Retinal pigment epithelial cell (primary cell): Measurements from ENCODE around the gene SEMA4G.
A peak's percentile ranks its signal among the peaks of the same experiment; 100 is the strongest.

Source experiments
- DNase-seq: peaks from one replicate; pipeline ENCODE4 v3.0.0-alpha.2; 2010; ENCODE audit warnings: low read depth
- H3K4me3 ChIP-seq: 2 replicates; pipeline ENCODE4 v1.5.1; 2011; ENCODE audit warnings: mild to moderate bottlenecking, low read length, control low read depth, moderate library complexity
- CTCF ChIP-seq: conservative IDR thresholded peaks from 2 replicates; pipeline ENCODE4 v1.5.1; 2011; ENCODE audit warnings: low read depth, low read length, control low read depth, inconsistent platforms

SEMA4G gene

GRCh38 chr10:100987685-100988049 lies 18.4 kb downstream of the SEMA4G start:
- peak overlapping the region; percentile 93 for H3K4me3 ChIP-seq
- TF ChIP-seq CTCF, result no peak
- no peak for DNase-seq

DNA sequence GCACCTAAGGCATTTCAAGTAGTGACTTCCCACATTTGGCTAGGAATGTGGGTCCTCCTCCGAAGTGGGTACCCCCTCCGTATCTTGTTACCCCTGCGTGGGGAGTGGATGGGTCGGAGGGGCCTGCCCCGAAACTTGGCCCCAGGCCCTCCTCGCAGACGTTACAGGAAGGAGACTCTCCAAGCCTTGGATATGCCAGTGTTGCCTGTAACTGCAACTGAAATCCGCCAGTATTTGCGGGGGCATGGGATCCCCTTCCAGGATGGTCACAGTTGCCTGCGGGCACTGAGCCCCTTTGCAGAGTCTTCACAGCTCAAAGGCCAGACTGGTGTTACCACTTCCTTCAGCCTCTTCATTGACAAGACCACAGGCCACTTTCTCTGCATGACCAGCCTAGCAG lies 18.9 kb downstream of the SEMA4G start:
- peak overlapping the region; percentile 93 for H3K4me3 ChIP-seq
- DNase-seq, result no peak
- TF ChIP-seq CTCF, result no peak

DNA sequence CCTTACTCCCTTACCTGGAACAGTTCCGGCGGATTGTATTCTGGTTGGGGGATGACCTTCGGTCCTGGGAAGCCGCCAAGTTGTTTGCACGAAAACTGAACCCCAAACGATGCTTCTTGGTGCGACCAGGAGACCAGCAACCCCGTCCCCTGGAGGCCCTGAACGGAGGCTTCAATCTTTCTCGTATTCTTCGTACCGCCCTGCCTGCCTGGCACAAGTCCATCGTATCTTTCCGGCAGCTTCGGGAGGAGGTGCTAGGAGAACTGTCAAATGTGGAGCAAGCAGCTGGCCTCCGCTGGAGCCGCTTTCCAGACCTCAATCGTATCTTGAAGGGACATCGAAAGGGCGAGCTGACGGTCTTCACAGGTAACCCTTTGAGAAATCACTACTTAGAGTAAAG lies 19.8 kb downstream of the SEMA4G start:
- no peak for TF ChIP-seq CTCF
- no peak overlapping the region for H3K4me3 ChIP-seq
- no peak for DNase-seq

DNA sequence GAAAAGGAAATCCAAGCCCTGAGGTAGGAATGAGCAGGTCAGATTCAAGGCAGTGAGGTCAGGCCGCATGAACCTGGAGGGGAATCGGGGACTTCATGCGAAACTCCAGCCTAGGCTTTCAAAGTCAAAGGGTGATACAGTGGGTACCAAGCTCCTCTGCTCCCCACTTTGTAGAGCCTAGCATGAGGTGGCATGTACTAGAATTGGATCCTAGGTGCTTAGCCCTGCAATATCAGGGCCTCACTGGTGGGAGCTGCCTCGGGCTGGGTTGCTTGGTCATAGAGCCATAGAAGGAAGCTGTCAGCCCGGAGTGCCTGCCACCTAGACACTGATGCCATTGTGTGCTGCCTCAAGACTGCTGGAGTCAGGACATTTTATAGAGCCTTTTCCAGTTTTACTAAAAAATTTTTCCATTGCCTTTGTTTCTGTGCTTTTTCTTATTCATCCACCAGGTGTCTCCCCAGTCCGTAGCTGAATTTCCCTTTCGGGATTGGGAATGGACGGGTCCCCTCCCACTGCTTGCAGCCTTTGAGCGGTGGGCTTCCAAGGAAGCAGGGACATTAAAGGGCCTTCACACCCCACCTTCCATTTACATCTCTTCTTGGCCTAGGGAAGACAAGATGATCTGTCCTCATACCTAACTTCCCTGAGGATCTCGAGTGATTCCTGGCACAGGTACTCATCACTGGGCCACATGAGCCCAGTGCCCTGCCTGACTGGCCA lies 24.8 kb downstream of the SEMA4G start:
- peak; percentile 76 for TF ChIP-seq CTCF
- DNase-seq, result no peak

DNA sequence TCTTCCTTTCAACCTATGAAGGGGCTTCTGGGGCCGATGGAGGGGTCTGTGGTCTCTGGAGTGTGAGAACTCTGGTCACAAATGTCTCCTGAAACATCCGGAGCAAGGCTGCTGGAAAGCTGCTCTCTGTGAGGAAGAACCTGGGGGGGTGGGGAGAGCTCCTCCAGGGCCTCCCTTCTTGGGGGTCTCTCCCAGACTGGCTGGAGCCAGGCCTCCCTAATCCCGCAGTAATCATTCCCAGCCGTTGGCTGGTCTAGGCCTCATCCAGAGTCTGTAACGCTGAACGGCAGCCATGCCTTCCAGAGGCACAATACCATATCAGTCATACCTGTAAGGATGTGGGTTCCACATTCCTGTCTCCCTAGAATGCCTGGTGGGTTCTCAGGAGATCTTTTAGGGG lies 25.9 kb downstream of the SEMA4G start:
- DNase-seq, result no peak
- TF ChIP-seq CTCF, result no peak
- H3K4me3 ChIP-seq, result no peak overlapping the region

More for the DNA sequence above, 24.8 kb downstream of the SEMA4G start:
- no peak overlapping the region for H3K4me3 ChIP-seq

GRCh38 chr10:100996678-100997359 lies 27.5 kb downstream of the SEMA4G start:
- DNase-seq, result no peak
- TF ChIP-seq CTCF, result no peak

More at GRCh38 chr10:100996678-100997359, 27.5 kb downstream of the SEMA4G start:
- H3K4me3 ChIP-seq, result peak overlapping the region; percentile 77
